Neuronal stem cell (in vitro differentiated cells): ENCODE results near the gene PLPP4.

Experiments used
- DNase-seq: peaks from one replicate; pipeline ENCODE4 v3.0.0-alpha.2; 2013; ENCODE audit warnings: low spot score
- H2AFZ ChIP-seq: one replicate; pipeline ENCODE4 v1.6.1; 2013; ENCODE audit warnings: mild to moderate bottlenecking, low read length, inconsistent platforms
- H2AK5ac ChIP-seq: 2 replicates; pipeline ENCODE4 v1.6.1; 2013; ENCODE audit warnings: low read depth, mild to moderate bottlenecking, inconsistent platforms, low read length, moderate library complexity, mixed read lengths
- H2BK120ac ChIP-seq: 2 replicates; pipeline ENCODE4 v1.6.1; 2013; ENCODE audit warnings: low read depth, mild to moderate bottlenecking, inconsistent platforms, low read length, moderate library complexity, mixed read lengths
- H2BK12ac ChIP-seq: one replicate; pipeline ENCODE4 v1.6.1; 2013; ENCODE audit warnings: low read length, inconsistent platforms
- H2BK15ac ChIP-seq: 2 replicates; pipeline ENCODE4 v1.6.1; 2013; ENCODE audit warnings: mild to moderate bottlenecking, low read length, inconsistent platforms, mixed read lengths
- H2BK5ac ChIP-seq: one replicate; pipeline ENCODE4 v1.6.1; 2013; ENCODE audit warnings: inconsistent platforms, mild to moderate bottlenecking, low read length, moderate library complexity
- H3K14ac ChIP-seq: one replicate; pipeline ENCODE4 v1.6.1; 2013; ENCODE audit warnings: low read length, inconsistent platforms
- H3K18ac ChIP-seq: 2 replicates; pipeline ENCODE4 v1.6.1; 2013; ENCODE audit warnings: low read length, inconsistent platforms
- H3K23ac ChIP-seq: 2 replicates; pipeline ENCODE4 v1.6.1; 2013; ENCODE audit warnings: low read depth, mild to moderate bottlenecking, mixed read lengths, low read length, inconsistent platforms; ENCODE audit not compliant: poor library complexity
- H3K27ac ChIP-seq: replicated peaks from 3 replicates; pipeline ENCODE4 v1.5.1; 2013; ENCODE audit warnings: low read length, inconsistent platforms
- H3K27me3 ChIP-seq, 3 experiments: 2 replicates each; pipeline ENCODE4 v1.6.1; 2013; ENCODE audit warnings: low read length in 3 of 3, mild to moderate bottlenecking in 2 of 3, inconsistent platforms in 1 of 3, low read depth in 1 of 3, mixed read lengths in 1 of 3, moderate library complexity in 1 of 3; ENCODE audit not compliant: control insufficient read depth in 3 of 3, insufficient read depth in 3 of 3
- H3K36me3 ChIP-seq, 2 donors: replicated peaks in 1 of 2; 2 replicates each; pipeline ENCODE4 v1.6.1; 2013; ENCODE audit warnings: low read length in 2 of 2; ENCODE audit not compliant: control insufficient read depth in 2 of 2, insufficient read depth in 2 of 2
- H3K4ac ChIP-seq: 2 replicates; pipeline ENCODE4 v1.6.1; 2013; ENCODE audit warnings: inconsistent platforms, mild to moderate bottlenecking, low read length, moderate library complexity
- H3K4me1 ChIP-seq, 2 donors: 1 replicate in 1 of 2; 2 replicates in 1 of 2; pipeline ENCODE4 v1.6.1; 2013; ENCODE audit warnings: low read length in 2 of 2, low read depth in 1 of 2; ENCODE audit not compliant: control insufficient read depth in 2 of 2, insufficient read depth in 1 of 2
- H3K4me2 ChIP-seq: one replicate; pipeline ENCODE4 v1.6.1; 2013; ENCODE audit warnings: mild to moderate bottlenecking, low read length, inconsistent platforms; ENCODE audit not compliant: insufficient read depth, poor library complexity, severe bottlenecking
- H3K4me3 ChIP-seq, 2 donors: 2 replicates each; pipeline ENCODE4 v1.5.1; 2013; ENCODE audit warnings: low read length in 2 of 2, mild to moderate bottlenecking in 2 of 2, inconsistent platforms in 1 of 2, moderate library complexity in 1 of 2
- H3K79me1 ChIP-seq: one replicate; pipeline ENCODE4 v1.6.1; 2013; ENCODE audit warnings: low read depth, mild to moderate bottlenecking, inconsistent platforms, low read length, moderate library complexity
- H3K9ac ChIP-seq: one replicate; pipeline ENCODE4 v1.6.1; 2013; ENCODE audit warnings: mild to moderate bottlenecking, low read depth, low read length, inconsistent platforms; ENCODE audit not compliant: poor library complexity
- H3K9me3 ChIP-seq, 2 donors: replicated peaks in 1 of 2; 2 replicates each; pipeline versions ENCODE3 to v1.6.1; 2013; ENCODE audit warnings: low read length in 2 of 2, mild to moderate bottlenecking in 2 of 2, inconsistent platforms in 1 of 2, low read depth in 1 of 2, mixed read lengths in 1 of 2, moderate library complexity in 1 of 2; ENCODE audit not compliant: control insufficient read depth in 2 of 2, insufficient read depth in 1 of 2
- H4K8ac ChIP-seq: one replicate; pipeline ENCODE4 v1.6.1; 2013; ENCODE audit warnings: low read depth, mild to moderate bottlenecking, inconsistent platforms, low read length, moderate library complexity
- H4K91ac ChIP-seq: one replicate; pipeline ENCODE4 v1.6.1; 2013; ENCODE audit warnings: low read length, low read depth, mild to moderate bottlenecking, inconsistent platforms; ENCODE audit not compliant: poor library complexity
- WGBS, 2 donors: extraction: QIAGEN DNeasy Blood & Tissue Kit; methylation state at CpG; one replicate each; pipeline ENCODE4 v1.1.7; 2013; ENCODE audit warnings: missing lambda C conversion rate in 2 of 2, mixed read lengths in 1 of 2; ENCODE audit not compliant: insufficient read length in 2 of 2, insufficient replicate concordance in 1 of 2; ENCODE audit errors: extremely low coverage in 2 of 2; 5-methylcytosine and 5-hydroxymethylcytosine counted together

Gene PLPP4

DNA sequence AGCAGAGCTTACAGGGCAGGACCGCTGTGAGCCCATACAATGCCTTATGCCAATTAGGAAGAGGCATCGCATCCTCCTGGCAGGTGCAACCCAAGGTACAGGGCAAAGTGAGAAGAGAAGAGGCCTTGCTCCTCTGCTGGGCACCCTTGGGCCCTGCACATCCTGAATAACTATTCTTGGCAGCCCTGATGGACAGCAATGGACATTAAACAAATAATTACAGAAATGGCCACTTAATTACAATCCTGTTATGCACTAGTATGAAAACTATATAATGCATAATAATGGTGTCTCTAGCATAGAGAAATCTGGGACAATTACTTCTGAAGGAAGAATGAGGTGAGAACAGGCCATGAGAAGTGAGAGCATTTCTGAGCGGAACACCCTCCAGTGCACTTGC lies 83.5 kb downstream of the PLPP4 start:
- Histone ChIP-seq H3K23ac (no peak overlapping the region), H3K18ac (peak overlapping the region; percentile 49), H2AFZ (no peak overlapping the region), H3K4me2 (no peak overlapping the region), H3K36me3 (no peaks in the 10 kb centered on the region), H2BK12ac (no peak overlapping the region), H3K4me1 (peaks cover 0 to 23% of the 10 kb centered on the region in 2 donors), H3K4ac (no peak overlapping the region), H4K8ac (no peak overlapping the region), H3K9ac (no peak overlapping the region), H2BK5ac (no peak overlapping the region), H2AK5ac (no peak overlapping the region), H3K79me1 (no peaks in the 10 kb centered on the region), H2BK120ac (no peak overlapping the region), H3K9me3 (no peaks in the 10 kb centered on the region), H2BK15ac (peak overlapping the region; percentile 4), H3K4me3 (no peak overlapping the region), H3K27me3 (no peaks in the 10 kb centered on the region), H3K27ac (no peak overlapping the region), H3K14ac (no peak overlapping the region), H4K91ac (no peak overlapping the region)
- WGBS, 2 donors: no CpG with 5 or more reads among the region's 3 CpGs
- no peak for DNase-seq

DNA sequence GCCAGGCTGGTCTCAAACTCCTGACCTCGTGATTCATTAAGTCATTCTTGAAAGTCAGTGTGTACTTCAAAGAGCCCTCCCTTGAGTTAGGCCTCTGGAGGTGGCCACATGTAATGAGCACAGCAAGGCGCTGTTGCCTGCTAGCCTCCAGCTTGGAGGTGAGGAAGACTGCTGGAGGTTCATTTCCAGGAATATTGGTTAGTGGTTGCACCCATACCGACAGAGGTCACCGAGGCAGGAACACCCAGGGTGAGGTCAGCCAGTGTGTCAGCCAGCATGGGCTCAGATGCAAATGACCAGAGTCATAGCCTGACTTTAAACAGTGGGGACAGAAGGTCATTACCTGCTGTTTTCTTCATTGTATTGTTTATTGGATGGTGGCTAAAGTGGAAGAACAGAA lies 85.0 kb downstream of the PLPP4 start:
- no peak overlapping the region for H3K9ac ChIP-seq
- H3K14ac ChIP-seq: no peak overlapping the region
- peak overlapping the region; percentile 39 for H2AK5ac ChIP-seq
- H3K9me3 ChIP-seq: no peaks in the 10 kb centered on the region
- peaks cover 0 to 23% of the 10 kb centered on the region in 2 donors for H3K4me1 ChIP-seq
- H3K4me2 ChIP-seq: no peak overlapping the region
- H2BK5ac ChIP-seq: no peak overlapping the region
- H3K79me1 ChIP-seq: no peaks in the 10 kb centered on the region
- H3K36me3 ChIP-seq: no peaks in the 10 kb centered on the region
- no peak overlapping the region for H3K23ac ChIP-seq
- no peak overlapping the region for H3K27ac ChIP-seq
- H2BK120ac ChIP-seq: no peak overlapping the region
- no peak overlapping the region for H4K8ac ChIP-seq
- H2BK12ac ChIP-seq: no peak overlapping the region
- H2BK15ac ChIP-seq: no peak overlapping the region
- H4K91ac ChIP-seq: no peak overlapping the region
- H3K18ac ChIP-seq: peak overlapping the region; percentile 67
- no peak overlapping the region for H3K4ac ChIP-seq
- no peak for DNase-seq
- no peak overlapping the region for H3K4me3 ChIP-seq
- WGBS, 2 donors: no CpG with 5 or more reads among the region's 4 CpGs
- no peaks in the 10 kb centered on the region for H3K27me3 ChIP-seq
- H2AFZ ChIP-seq: no peak overlapping the region

DNA sequence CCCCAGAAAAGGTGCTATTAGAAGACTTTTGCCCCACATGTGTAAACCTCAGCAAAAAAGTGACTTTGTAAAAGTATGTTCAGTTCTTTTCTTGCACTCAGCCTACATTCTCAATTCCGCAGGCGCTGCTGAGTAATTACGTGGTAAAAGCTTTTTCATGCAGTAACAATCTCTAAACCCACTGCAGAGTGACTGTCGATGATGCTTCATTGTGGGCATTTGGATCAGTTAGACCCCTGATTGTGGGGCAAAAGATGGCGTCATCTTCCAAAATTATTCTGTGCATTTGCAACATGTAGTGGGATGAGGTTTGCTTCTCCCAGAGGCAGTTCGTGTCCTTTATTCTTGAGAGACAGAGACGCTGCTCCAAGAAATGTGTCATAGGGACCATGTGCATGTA lies 85.6 kb downstream of the PLPP4 start:
- peak overlapping the region; percentile 27 for H3K4ac ChIP-seq
- H3K4me3 ChIP-seq: no peak overlapping the region
- H2AFZ ChIP-seq: no peak overlapping the region
- no peak overlapping the region for H3K9ac ChIP-seq
- no peak for DNase-seq
- WGBS, 2 donors: no CpG with 5 or more reads among the region's 7 CpGs
- H3K27ac ChIP-seq: no peak overlapping the region
- H3K4me2 ChIP-seq: no peak overlapping the region
- H2BK15ac ChIP-seq: peak overlapping the region; percentile 41
- H2BK120ac ChIP-seq: no peak overlapping the region
- no peaks in the 10 kb centered on the region for H3K79me1 ChIP-seq
- H4K91ac ChIP-seq: peak overlapping the region; percentile 49
- no peak overlapping the region for H2BK5ac ChIP-seq
- no peaks in the 10 kb centered on the region for H3K9me3 ChIP-seq
- H3K14ac ChIP-seq: no peak overlapping the region
- peak overlapping the region; percentile 84 for H2BK12ac ChIP-seq
- H4K8ac ChIP-seq: no peak overlapping the region
- H3K23ac ChIP-seq: no peak overlapping the region
- no peaks in the 10 kb centered on the region for H3K27me3 ChIP-seq
- H3K36me3 ChIP-seq: no peaks in the 10 kb centered on the region
- peak overlapping the region; percentile 73 for H3K18ac ChIP-seq
- peaks cover 0 to 23% of the 10 kb centered on the region in 2 donors for H3K4me1 ChIP-seq
- H2AK5ac ChIP-seq: no peak overlapping the region

DNA sequence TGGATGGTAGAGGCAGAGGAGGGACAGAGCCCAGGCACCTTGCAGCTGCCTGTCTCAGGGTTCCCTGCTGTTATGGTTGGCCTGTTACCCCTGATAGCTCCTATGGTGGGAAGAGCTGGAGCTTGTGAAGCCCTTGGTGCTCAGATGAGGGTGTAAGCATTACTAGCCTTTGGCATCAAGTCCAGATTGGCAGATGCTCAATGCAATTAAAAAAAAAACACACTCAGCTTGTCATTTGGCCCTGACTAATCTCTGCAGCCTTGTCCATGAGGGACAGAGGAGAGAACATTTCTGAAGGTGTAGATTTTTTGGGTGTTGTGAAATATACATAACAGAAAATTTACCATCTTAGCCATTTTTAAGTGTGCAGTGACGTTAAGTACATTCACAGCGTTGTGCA lies 86.3 kb downstream of the PLPP4 start:
- no peak overlapping the region for H3K4me2 ChIP-seq
- H3K9ac ChIP-seq: no peak overlapping the region
- no peaks in the 10 kb centered on the region for H3K27me3 ChIP-seq
- peak overlapping the region; percentile 41 for H2BK15ac ChIP-seq
- no peak overlapping the region for H3K4me3 ChIP-seq
- no CpG with 5 or more reads among the region's 2 CpGs for WGBS, 2 donors
- H3K23ac ChIP-seq: no peak overlapping the region
- H3K4me1 ChIP-seq: peaks cover 0 to 20% of the 10 kb centered on the region in 2 donors
- H3K27ac ChIP-seq: no peak overlapping the region
- H2AK5ac ChIP-seq: peak overlapping the region; percentile 56
- H2AFZ ChIP-seq: no peak overlapping the region
- H3K79me1 ChIP-seq: no peaks in the 10 kb centered on the region
- H3K9me3 ChIP-seq: no peaks in the 10 kb centered on the region
- H4K8ac ChIP-seq: no peak overlapping the region
- H3K14ac ChIP-seq: no peak overlapping the region
- peak overlapping the region; percentile 49 for H4K91ac ChIP-seq
- no peaks in the 10 kb centered on the region for H3K36me3 ChIP-seq
- no peak overlapping the region for H2BK120ac ChIP-seq
- no peak for DNase-seq
- H3K4ac ChIP-seq: no peak overlapping the region
- peak overlapping the region; percentile 73 for H3K18ac ChIP-seq
- H2BK12ac ChIP-seq: peak overlapping the region; percentile 84
- no peak overlapping the region for H2BK5ac ChIP-seq
